Neuronal stem cell (in vitro differentiated cells): ENCODE results near the gene CAPN11.
A peak's percentile ranks its signal among the peaks of the same experiment; 100 is the strongest.

Experiments
- DNase-seq: peaks from one replicate; pipeline ENCODE4 v3.0.0-alpha.2; 2013; ENCODE audit warnings: low spot score
- H2AFZ ChIP-seq: one replicate; pipeline ENCODE4 v1.6.1; 2013; ENCODE audit warnings: mild to moderate bottlenecking, low read length, inconsistent platforms
- H2AK5ac ChIP-seq: 2 replicates; pipeline ENCODE4 v1.6.1; 2013; ENCODE audit warnings: low read depth, mild to moderate bottlenecking, inconsistent platforms, low read length, moderate library complexity, mixed read lengths
- H2BK120ac ChIP-seq: 2 replicates; pipeline ENCODE4 v1.6.1; 2013; ENCODE audit warnings: low read depth, mild to moderate bottlenecking, inconsistent platforms, low read length, moderate library complexity, mixed read lengths
- H2BK12ac ChIP-seq: one replicate; pipeline ENCODE4 v1.6.1; 2013; ENCODE audit warnings: low read length, inconsistent platforms
- H2BK15ac ChIP-seq: 2 replicates; pipeline ENCODE4 v1.6.1; 2013; ENCODE audit warnings: mild to moderate bottlenecking, low read length, inconsistent platforms, mixed read lengths
- H2BK5ac ChIP-seq: one replicate; pipeline ENCODE4 v1.6.1; 2013; ENCODE audit warnings: inconsistent platforms, mild to moderate bottlenecking, low read length, moderate library complexity
- H3K14ac ChIP-seq: one replicate; pipeline ENCODE4 v1.6.1; 2013; ENCODE audit warnings: low read length, inconsistent platforms
- H3K18ac ChIP-seq: 2 replicates; pipeline ENCODE4 v1.6.1; 2013; ENCODE audit warnings: low read length, inconsistent platforms
- H3K23ac ChIP-seq: 2 replicates; pipeline ENCODE4 v1.6.1; 2013; ENCODE audit warnings: low read depth, mild to moderate bottlenecking, mixed read lengths, low read length, inconsistent platforms; ENCODE audit not compliant: poor library complexity
- H3K27ac ChIP-seq: replicated peaks from 3 replicates; pipeline ENCODE4 v1.5.1; 2013; ENCODE audit warnings: low read length, inconsistent platforms
- H3K27me3 ChIP-seq, 3 experiments: 2 replicates each; pipeline ENCODE4 v1.6.1; 2013; ENCODE audit warnings: low read length in 3 of 3, mild to moderate bottlenecking in 2 of 3, inconsistent platforms in 1 of 3, low read depth in 1 of 3, mixed read lengths in 1 of 3, moderate library complexity in 1 of 3; ENCODE audit not compliant: control insufficient read depth in 3 of 3, insufficient read depth in 3 of 3
- H3K36me3 ChIP-seq, 2 donors: replicated peaks in 1 of 2; 2 replicates each; pipeline ENCODE4 v1.6.1; 2013; ENCODE audit warnings: low read length in 2 of 2; ENCODE audit not compliant: control insufficient read depth in 2 of 2, insufficient read depth in 2 of 2
- H3K4ac ChIP-seq: 2 replicates; pipeline ENCODE4 v1.6.1; 2013; ENCODE audit warnings: inconsistent platforms, mild to moderate bottlenecking, low read length, moderate library complexity
- H3K4me1 ChIP-seq, 2 donors: 1 replicate in 1 of 2; 2 replicates in 1 of 2; pipeline ENCODE4 v1.6.1; 2013; ENCODE audit warnings: low read length in 2 of 2, low read depth in 1 of 2; ENCODE audit not compliant: control insufficient read depth in 2 of 2, insufficient read depth in 1 of 2
- H3K4me2 ChIP-seq: one replicate; pipeline ENCODE4 v1.6.1; 2013; ENCODE audit warnings: mild to moderate bottlenecking, low read length, inconsistent platforms; ENCODE audit not compliant: insufficient read depth, poor library complexity, severe bottlenecking
- H3K4me3 ChIP-seq, 2 donors: 2 replicates each; pipeline ENCODE4 v1.5.1; 2013; ENCODE audit warnings: low read length in 2 of 2, mild to moderate bottlenecking in 2 of 2, inconsistent platforms in 1 of 2, moderate library complexity in 1 of 2
- H3K79me1 ChIP-seq: one replicate; pipeline ENCODE4 v1.6.1; 2013; ENCODE audit warnings: low read depth, mild to moderate bottlenecking, inconsistent platforms, low read length, moderate library complexity
- H3K9ac ChIP-seq: one replicate; pipeline ENCODE4 v1.6.1; 2013; ENCODE audit warnings: mild to moderate bottlenecking, low read depth, low read length, inconsistent platforms; ENCODE audit not compliant: poor library complexity
- H3K9me3 ChIP-seq, 2 donors: replicated peaks in 1 of 2; 2 replicates each; pipeline versions ENCODE3 to v1.6.1; 2013; ENCODE audit warnings: low read length in 2 of 2, mild to moderate bottlenecking in 2 of 2, inconsistent platforms in 1 of 2, low read depth in 1 of 2, mixed read lengths in 1 of 2, moderate library complexity in 1 of 2; ENCODE audit not compliant: control insufficient read depth in 2 of 2, insufficient read depth in 1 of 2
- H4K8ac ChIP-seq: one replicate; pipeline ENCODE4 v1.6.1; 2013; ENCODE audit warnings: low read depth, mild to moderate bottlenecking, inconsistent platforms, low read length, moderate library complexity
- H4K91ac ChIP-seq: one replicate; pipeline ENCODE4 v1.6.1; 2013; ENCODE audit warnings: low read length, low read depth, mild to moderate bottlenecking, inconsistent platforms; ENCODE audit not compliant: poor library complexity
- WGBS, 2 donors: extraction: QIAGEN DNeasy Blood & Tissue Kit; methylation state at CpG; one replicate each; pipeline ENCODE4 v1.1.7; 2013; ENCODE audit warnings: missing lambda C conversion rate in 2 of 2, mixed read lengths in 1 of 2; ENCODE audit not compliant: insufficient read length in 2 of 2, insufficient replicate concordance in 1 of 2; ENCODE audit errors: extremely low coverage in 2 of 2; 5-methylcytosine and 5-hydroxymethylcytosine counted together

Gene CAPN11

DNA sequence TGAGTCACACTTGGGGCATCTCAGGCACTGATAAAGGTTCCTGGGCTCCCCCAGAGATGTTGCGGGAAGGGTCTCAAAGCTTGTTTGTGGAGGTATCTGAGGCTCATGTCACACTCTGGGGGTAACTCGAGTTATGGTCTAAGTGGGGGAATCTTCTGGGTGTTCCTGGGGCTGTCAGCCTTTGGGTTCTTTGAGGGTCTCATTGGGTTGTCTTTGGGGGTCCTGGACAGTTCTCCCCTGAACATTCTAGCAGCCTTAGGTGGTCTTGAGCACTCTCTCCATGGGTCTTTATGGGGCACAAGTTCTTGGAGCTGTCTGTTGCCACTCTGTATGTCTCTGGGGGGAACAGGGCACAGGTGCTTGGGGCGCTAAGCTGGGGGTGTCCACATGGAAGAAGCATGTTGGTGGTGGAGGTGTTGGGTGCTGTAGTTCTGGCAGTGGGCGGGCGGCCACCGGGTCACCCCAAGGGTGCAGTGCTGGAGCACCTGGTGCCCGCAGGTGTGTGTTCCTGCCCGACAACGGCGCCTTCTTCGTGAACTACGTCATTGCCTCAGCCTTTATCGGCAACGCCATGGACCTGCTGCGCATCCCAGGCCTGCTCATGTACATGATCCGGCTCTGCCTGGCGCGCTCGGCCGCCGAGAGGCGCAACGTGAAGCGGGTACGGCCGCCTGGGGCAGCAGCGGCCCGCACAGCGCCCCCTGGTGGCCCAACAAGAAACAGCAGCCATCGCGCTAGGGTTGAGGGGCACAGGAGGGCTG is 7.1 kb upstream of the CAPN11 start:
- Histone ChIP-seq H3K27me3 (no peaks in the 10 kb centered on the region), H3K9ac (peak overlapping the region; percentile 45), H3K27ac (no peak overlapping the region), H3K79me1 (peaks cover 4% of the 10 kb centered on the region), H4K91ac (no peak overlapping the region), H2BK5ac (no peak overlapping the region), H2AK5ac (no peak overlapping the region), H3K23ac (peak overlapping the region; percentile 61), H3K36me3 (peaks cover 28 to 37% of the 10 kb centered on the region in 2 donors), H4K8ac (no peak overlapping the region), H3K4me1 (peaks cover 0 to 4% of the 10 kb centered on the region in 2 donors), H3K4me3 (no peak overlapping the region), H2AFZ (no peak overlapping the region), H3K14ac (no peak overlapping the region), H3K18ac (peak overlapping the region; percentile 84), H2BK12ac (no peak overlapping the region), H3K9me3 (no peaks in the 10 kb centered on the region), H3K4ac (no peak overlapping the region), H2BK15ac (no peak overlapping the region), H3K4me2 (no peak overlapping the region), H2BK120ac (no peak overlapping the region)
- DNase-seq = peak; percentile 73
- WGBS, 2 donors = no CpG with 5 or more reads among the region's 31 CpGs

GRCh38 chr6:44152109-44152461 is 6.5 kb upstream of the CAPN11 start:
- H4K91ac ChIP-seq = no peak overlapping the region
- no CpG with 5 or more reads among the region's 8 CpGs for WGBS, 2 donors

DNA sequence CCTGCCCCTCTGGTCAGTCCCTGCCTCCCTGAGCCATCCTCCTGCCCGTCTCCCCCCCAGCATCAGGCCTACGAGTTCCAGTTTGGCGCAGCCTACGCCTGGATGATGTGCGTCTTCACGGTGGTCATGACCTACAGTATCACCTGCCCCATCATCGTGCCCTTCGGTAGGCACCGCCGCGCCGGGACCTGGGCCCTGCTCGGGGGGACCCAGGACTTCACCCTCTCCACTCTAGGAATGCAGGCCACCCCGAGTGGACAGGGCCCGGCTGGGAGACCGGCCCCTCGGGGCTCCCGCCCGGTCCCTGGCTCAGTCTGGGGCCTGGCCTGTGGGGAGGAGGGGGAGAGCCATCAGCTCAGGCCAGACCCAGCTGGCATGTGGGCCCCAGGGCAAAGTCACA is 6.1 kb upstream of the CAPN11 start:
- H4K91ac ChIP-seq = no peak overlapping the region
- no peaks in the 10 kb centered on the region for H3K27me3 ChIP-seq
- H2BK15ac ChIP-seq = no peak overlapping the region
- H3K14ac ChIP-seq = peak overlapping the region; percentile 38
- peaks cover 4% of the 10 kb centered on the region for H3K79me1 ChIP-seq
- peak overlapping the region; percentile 46 for H2BK12ac ChIP-seq
- H3K18ac ChIP-seq = peak overlapping the region; percentile 35
- H3K4me1 ChIP-seq = peaks cover 0 to 4% of the 10 kb centered on the region in 2 donors
- peak overlapping the region; percentile 63 for H3K9ac ChIP-seq
- peak overlapping the region; percentile 88 for H2BK5ac ChIP-seq
- no peak overlapping the region for H3K4ac ChIP-seq
- no peak overlapping the region for H3K4me3 ChIP-seq
- WGBS, 2 donors = no CpG with 5 or more reads among the region's 19 CpGs
- H3K9me3 ChIP-seq = peaks cover 0 to 2% of the 10 kb centered on the region in 2 donors
- H3K23ac ChIP-seq = peak overlapping the region; percentile 34
- no peak overlapping the region for H4K8ac ChIP-seq
- no peak overlapping the region for H3K4me2 ChIP-seq
- H3K27ac ChIP-seq = no peak overlapping the region
- no peak overlapping the region for H2BK120ac ChIP-seq
- no peak for DNase-seq
- peaks cover 21 to 31% of the 10 kb centered on the region in 2 donors for H3K36me3 ChIP-seq
- peak overlapping the region; percentile 78 for H2AK5ac ChIP-seq
- no peak overlapping the region for H2AFZ ChIP-seq

More at GRCh38 chr6:44152109-44152461, 6.5 kb upstream of the CAPN11 start:
- Histone ChIP-seq H3K23ac (peak overlapping the region; percentile 61), H3K27me3 (no peaks in the 10 kb centered on the region), H3K4me1 (peaks cover 0 to 4% of the 10 kb centered on the region in 2 donors), H4K8ac (no peak overlapping the region), H3K9ac (peak overlapping the region; percentile 63), H3K18ac (no peak overlapping the region), H3K27ac (no peak overlapping the region), H3K14ac (no peak overlapping the region), H2BK5ac (peak overlapping the region; percentile 88), H2AFZ (no peak overlapping the region), H3K36me3 (peaks cover 26 to 36% of the 10 kb centered on the region in 2 donors), H3K4me3 (no peak overlapping the region), H3K4ac (no peak overlapping the region), H3K9me3 (peaks cover 0 to 2% of the 10 kb centered on the region in 2 donors), H2BK120ac (no peak overlapping the region), H3K4me2 (no peak overlapping the region), H2AK5ac (peak overlapping the region; percentile 78), H2BK15ac (no peak overlapping the region), H3K79me1 (peaks cover 4% of the 10 kb centered on the region), H2BK12ac (peak overlapping the region; percentile 46)
- no peak for DNase-seq

DNA sequence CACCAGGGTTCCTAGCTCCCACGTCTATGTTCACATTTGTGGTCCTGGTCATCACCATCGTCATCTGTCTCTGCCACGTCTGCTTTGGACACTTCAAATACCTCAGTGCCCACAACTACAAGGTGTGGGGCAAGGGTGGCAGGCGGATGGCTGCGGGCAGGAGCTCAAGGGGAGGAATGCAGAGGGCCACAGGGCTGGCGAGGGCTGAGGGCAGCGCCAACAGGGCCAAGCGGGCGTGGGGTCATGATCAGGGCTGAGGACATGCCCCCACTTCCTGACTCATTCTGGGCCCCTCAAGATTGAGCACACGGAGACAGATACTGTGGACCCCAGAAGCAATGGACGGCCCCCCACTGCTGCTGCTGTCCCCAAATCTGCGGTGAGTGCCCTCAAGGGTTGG is 4.6 kb upstream of the CAPN11 start:
- no peak overlapping the region for H2AFZ ChIP-seq
- H3K27ac ChIP-seq = no peak overlapping the region
- no peak overlapping the region for H2BK15ac ChIP-seq
- H3K23ac ChIP-seq = peak overlapping the region; percentile 85
- no peak for DNase-seq
- H3K9ac ChIP-seq = peak overlapping the region; percentile 80
- H4K91ac ChIP-seq = no peak overlapping the region
- peaks cover 0 to 2% of the 10 kb centered on the region in 2 donors for H3K9me3 ChIP-seq
- no peak overlapping the region for H2BK5ac ChIP-seq
- H3K4me2 ChIP-seq = no peak overlapping the region
- peak overlapping the region; percentile 38 for H3K14ac ChIP-seq
- H2AK5ac ChIP-seq = no peak overlapping the region
- H3K4me1 ChIP-seq = peaks cover 0 to 4% of the 10 kb centered on the region in 2 donors
- H2BK12ac ChIP-seq = no peak overlapping the region
- no peak overlapping the region for H3K4ac ChIP-seq
- H4K8ac ChIP-seq = no peak overlapping the region
- H3K36me3 ChIP-seq = peaks cover 13 to 18% of the 10 kb centered on the region in 2 donors
- no peak overlapping the region for H3K4me3 ChIP-seq
- peaks cover 4% of the 10 kb centered on the region for H3K79me1 ChIP-seq
- WGBS, 2 donors = no CpG with 5 or more reads among the region's 12 CpGs
- no peak overlapping the region for H2BK120ac ChIP-seq
- no peaks in the 10 kb centered on the region for H3K27me3 ChIP-seq
- no peak overlapping the region for H3K18ac ChIP-seq
